ENCODE measurements around the gene KIF20B. TPM values are rescaled to one million over a fixed set of nuclear protein-coding genes. Genes with fewer than 3 reads are reported as not detected.

Gene KIF20B
- total and polyA plus RNA-seq, 4 donors, result 0.91 to 12.9 (median 1.3) TPM

- TF ChIP-seq, protein P1, sequence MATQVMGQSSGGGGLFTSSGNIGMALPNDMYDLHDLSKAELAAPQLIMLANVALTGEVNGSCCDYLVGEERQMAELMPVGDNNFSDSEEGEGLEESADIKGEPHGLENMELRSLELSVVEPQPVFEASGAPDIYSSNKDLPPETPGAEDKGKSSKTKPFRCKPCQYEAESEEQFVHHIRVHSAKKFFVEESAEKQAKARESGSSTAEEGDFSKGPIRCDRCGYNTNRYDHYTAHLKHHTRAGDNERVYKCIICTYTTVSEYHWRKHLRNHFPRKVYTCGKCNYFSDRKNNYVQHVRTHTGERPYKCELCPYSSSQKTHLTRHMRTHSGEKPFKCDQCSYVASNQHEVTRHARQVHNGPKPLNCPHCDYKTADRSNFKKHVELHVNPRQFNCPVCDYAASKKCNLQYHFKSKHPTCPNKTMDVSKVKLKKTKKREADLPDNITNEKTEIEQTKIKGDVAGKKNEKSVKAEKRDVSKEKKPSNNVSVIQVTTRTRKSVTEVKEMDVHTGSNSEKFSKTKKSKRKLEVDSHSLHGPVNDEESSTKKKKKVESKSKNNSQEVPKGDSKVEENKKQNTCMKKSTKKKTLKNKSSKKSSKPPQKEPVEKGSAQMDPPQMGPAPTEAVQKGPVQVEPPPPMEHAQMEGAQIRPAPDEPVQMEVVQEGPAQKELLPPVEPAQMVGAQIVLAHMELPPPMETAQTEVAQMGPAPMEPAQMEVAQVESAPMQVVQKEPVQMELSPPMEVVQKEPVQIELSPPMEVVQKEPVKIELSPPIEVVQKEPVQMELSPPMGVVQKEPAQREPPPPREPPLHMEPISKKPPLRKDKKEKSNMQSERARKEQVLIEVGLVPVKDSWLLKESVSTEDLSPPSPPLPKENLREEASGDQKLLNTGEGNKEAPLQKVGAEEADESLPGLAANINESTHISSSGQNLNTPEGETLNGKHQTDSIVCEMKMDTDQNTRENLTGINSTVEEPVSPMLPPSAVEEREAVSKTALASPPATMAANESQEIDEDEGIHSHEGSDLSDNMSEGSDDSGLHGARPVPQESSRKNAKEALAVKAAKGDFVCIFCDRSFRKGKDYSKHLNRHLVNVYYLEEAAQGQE (IDR thresholded peaks at IDR 0.05), result no peak
- TF ChIP-seq ATF3 (IDR thresholded peaks at IDR 0.05), result no peak
- TF ChIP-seq CTCF (IDR thresholded peaks at IDR 0.05; ENCODE audit: low read depth, low read length, missing input control), result no peak
- TF ChIP-seq, protein P2, sequence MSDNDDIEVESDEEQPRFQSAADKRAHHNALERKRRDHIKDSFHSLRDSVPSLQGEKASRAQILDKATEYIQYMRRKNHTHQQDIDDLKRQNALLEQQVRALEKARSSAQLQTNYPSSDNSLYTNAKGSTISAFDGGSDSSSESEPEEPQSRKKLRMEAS (IDR thresholded peaks at IDR 0.05), result no peak
- TF ChIP-seq TAF1 (conservative IDR thresholded peaks at IDR 0.05), result no peak
- no peak for TF ChIP-seq RAD21 (IDR thresholded peaks at IDR 0.05)
- no peak for TF ChIP-seq NR2F2 (IDR thresholded peaks at IDR 0.05)
- TF ChIP-seq GABPA (IDR thresholded peaks at IDR 0.05 in 1 of 2, conservative IDR thresholded peaks at IDR 0.05 in 1 of 2), result no peak
- TF ChIP-seq RXRA (IDR thresholded peaks at IDR 0.05), result no peak
- TF ChIP-seq EGR1 (IDR thresholded peaks at IDR 0.05; ENCODE audit: low read depth in 2 of 2), result no peak
- TF ChIP-seq SP1 (IDR thresholded peaks at IDR 0.05), result no peak
- TF ChIP-seq HNF4G (IDR thresholded peaks at IDR 0.05), result no peak
- no peak for TF ChIP-seq FOXA1 (IDR thresholded peaks at IDR 0.05)
- Histone ChIP-seq H3K4me1 (ENCODE audit: control insufficient read depth in 4 of 4, insufficient read depth in 4 of 4, low read length in 3 of 4) (no peaks in the 10 kb centered on the region), H3K27me3 (ENCODE audit: control insufficient read depth in 4 of 4, insufficient read depth in 4 of 4, low read length in 3 of 4) (peaks cover 0 to 2% (median 0%) of the 10 kb centered on the region in 4 donors), H3K27ac (ENCODE audit: low read depth in 1 of 2, low read length in 2 of 2) (no peak overlapping the region), H3K36me3 (ENCODE audit: control insufficient read depth in 4 of 4, insufficient read depth in 3 of 4, low read depth in 1 of 4, low read length in 3 of 4) (no peaks in the 10 kb centered on the region), H3K9ac (ENCODE audit: low read depth in 1 of 2, low read length in 2 of 2) (no peak overlapping the region), H3K9me3 (ENCODE audit: control insufficient read depth in 4 of 4, low read length in 3 of 4) (no peaks in the 10 kb centered on the region), H3K4me3 (ENCODE audit: low read depth in 1 of 3, low read length in 3 of 3) (no peak overlapping the region)
- 88% methylated on average over 1 of the region's 1 CpG for WGBS
- no peak for DNase-seq (ENCODE audit: low spot score)
Measured at GRCh38 chr10:89795840-89796239, 94.5 kb downstream of the KIF20B start.

DNA sequence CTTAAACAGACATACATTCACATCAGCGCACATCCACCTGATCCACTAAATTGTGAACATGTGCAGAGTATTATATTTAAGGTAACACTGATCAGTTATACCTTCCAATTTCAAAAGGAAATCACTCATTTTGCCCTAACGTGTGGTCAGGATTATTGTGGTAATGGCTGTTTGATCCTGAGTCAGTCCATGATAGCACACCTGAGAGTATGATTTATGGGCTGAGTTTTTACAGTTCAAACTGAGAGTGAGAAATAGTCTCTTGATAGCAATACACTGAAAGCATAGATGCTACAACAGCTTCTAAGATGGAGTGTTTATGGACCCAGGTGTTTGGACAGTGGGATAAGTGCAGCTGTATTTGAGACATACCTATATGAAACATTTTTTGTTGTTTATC lies 96.7 kb downstream of the KIF20B start:
- Histone ChIP-seq H3K9ac (ENCODE audit: low read depth in 1 of 2, low read length in 2 of 2) (no peak overlapping the region), H3K4me3 (ENCODE audit: low read depth in 1 of 3, low read length in 3 of 3) (no peak overlapping the region), H3K4me1 (ENCODE audit: control insufficient read depth in 4 of 4, insufficient read depth in 4 of 4, low read length in 3 of 4) (no peaks in the 10 kb centered on the region), H3K36me3 (ENCODE audit: control insufficient read depth in 4 of 4, insufficient read depth in 3 of 4, low read depth in 1 of 4, low read length in 3 of 4) (no peaks in the 10 kb centered on the region), H3K27ac (ENCODE audit: low read depth in 1 of 2, low read length in 2 of 2) (no peak overlapping the region), H3K9me3 (ENCODE audit: control insufficient read depth in 4 of 4, low read length in 3 of 4) (no peaks in the 10 kb centered on the region), H3K27me3 (ENCODE audit: control insufficient read depth in 4 of 4, insufficient read depth in 4 of 4, low read length in 3 of 4) (no peaks in the 10 kb centered on the region)
- no peak for DNase-seq (ENCODE audit: low spot score)
- TF ChIP-seq TAF1 (conservative IDR thresholded peaks at IDR 0.05) (no peak), RXRA (IDR thresholded peaks at IDR 0.05) (no peak), FOXA2 (IDR thresholded peaks at IDR 0.05) (no peak), HNF4G (IDR thresholded peaks at IDR 0.05) (no peak), NR2F2 (IDR thresholded peaks at IDR 0.05) (no peak), CTCF (IDR thresholded peaks at IDR 0.05; ENCODE audit: low read depth, low read length, missing input control) (no peak), YY1 (IDR thresholded peaks at IDR 0.05) (no peak), ATF3 (IDR thresholded peaks at IDR 0.05) (no peak), EGR1 (IDR thresholded peaks at IDR 0.05; ENCODE audit: low read depth in 2 of 2) (no peak)
- TF ChIP-seq, protein P1 (IDR thresholded peaks at IDR 0.05), result no peak
- WGBS, result 90% methylated on average over 2 of the region's 2 CpGs

Data from liver (tissue), 9 donors.